ENCODE measurements around the gene NOP56. TPM values are rescaled to one million over a fixed set of nuclear protein-coding genes. Genes with fewer than 3 reads are reported as not detected.

NOP56 gene
- total and polyA plus RNA-seq, 9 of the 15 experiments (the other 6 are each of a cell fraction or from before 2014, with no cell fraction given) = 295 to 697 (median 439) TPM

- Histone ChIP-seq H3K9me1 (ENCODE audit: control insufficient read depth, insufficient read depth, low read length) (no peaks in the 10 kb centered on the region), H3K4me1 (replicated peaks in 1 of 2; ENCODE audit: control insufficient read depth in 2 of 2, insufficient read depth in 2 of 2, low read length in 2 of 2) (peaks cover 0 to 19% of the 10 kb centered on the region in 2 experiments; a peak in 2 of 5 replicates), H3K9me3 (replicated peaks; ENCODE audit: control insufficient read depth, insufficient read depth, low read depth, low read length) (no peaks in the 10 kb centered on the region), H3K9ac (ENCODE audit: insufficient read depth in 1 of 2, low read depth in 2 of 2, low read length in 2 of 2) (peak overlapping the region in 1 of 2 experiments; percentile 52; a peak in 1 of 4 replicates), H3K27me3 (ENCODE audit: control insufficient read depth in 2 of 2, insufficient read depth in 2 of 2, low read length in 2 of 2) (peaks cover 12 to 65% of the 10 kb centered on the region in 2 experiments; a peak in 4 of 5 replicates), H3K4me2 (ENCODE audit: insufficient read depth, low read length) (no peak overlapping the region), H3K27ac (ENCODE audit: extremely low read depth, low read depth, low read length) (no peak overlapping the region), H3K79me2 (ENCODE audit: control insufficient read depth, insufficient read depth, low read length) (no peaks in the 10 kb centered on the region), H4K20me1 (replicated peaks; ENCODE audit: control insufficient read depth, insufficient read depth, low read length) (no peaks in the 10 kb centered on the region), H2AFZ (ENCODE audit: low read depth, low read length) (no peak overlapping the region), H3K4me3 (no peak overlapping the region), H3K36me3 (ENCODE audit: control insufficient read depth, insufficient read depth, low read length) (no peaks in the 10 kb centered on the region)
- in situ Hi-C loops (cut with MboI) (no loop called here), intact Hi-C loops (cut with micrococcal nuclease) (no loop called here)
- FAIRE-seq (no peak), DNase-seq (ENCODE audit: extremely low read depth in 1 of 4, low spot score in 3 of 4) (peak in 2 of 4 experiments; percentile 14 to 71), ATAC-seq (peak; percentile 51)
- no TSS peak for BruUV-seq (replicated peaks)
- ChIA-PET POLR2A (no interaction called here), CTCF (ENCODE audit: low intra/inter-chr PET ratio) (no interaction called here)
- TF ChIP-seq NFIC (IDR thresholded peaks at IDR 0.05) = 0 out of 2 replicates have a peak, but pooled peaks have one; percentile 19
- TF ChIP-seq PCBP1 (IDR thresholded peaks at IDR 0.05; ENCODE audit: low read depth, low read length, poor library complexity, severe bottlenecking) = peak; percentile 15
- no peak for TF ChIP-seq PPARD (CRISPR knock-in tag; IDR thresholded peaks at IDR 0.05)
- TF ChIP-seq ZNF217 (CRISPR knock-in tag; IDR thresholded peaks at IDR 0.05) = no peak
- TF ChIP-seq CTBP1 (IDR thresholded peaks at IDR 0.05; ENCODE audit: borderline replicate concordance) = peak; percentile 56
- peak; percentile 42; the same call in 1 of the 2 replicates for TF ChIP-seq NCOA6 (IDR thresholded peaks at IDR 0.05)
- no peak for TF ChIP-seq TCF15 (CRISPR knock-in tag; IDR thresholded peaks at IDR 0.05)
- TF ChIP-seq FOXA1 (IDR thresholded peaks at IDR 0.05; ENCODE audit: borderline replicate concordance) = no peak
- TF ChIP-seq, protein P1, sequence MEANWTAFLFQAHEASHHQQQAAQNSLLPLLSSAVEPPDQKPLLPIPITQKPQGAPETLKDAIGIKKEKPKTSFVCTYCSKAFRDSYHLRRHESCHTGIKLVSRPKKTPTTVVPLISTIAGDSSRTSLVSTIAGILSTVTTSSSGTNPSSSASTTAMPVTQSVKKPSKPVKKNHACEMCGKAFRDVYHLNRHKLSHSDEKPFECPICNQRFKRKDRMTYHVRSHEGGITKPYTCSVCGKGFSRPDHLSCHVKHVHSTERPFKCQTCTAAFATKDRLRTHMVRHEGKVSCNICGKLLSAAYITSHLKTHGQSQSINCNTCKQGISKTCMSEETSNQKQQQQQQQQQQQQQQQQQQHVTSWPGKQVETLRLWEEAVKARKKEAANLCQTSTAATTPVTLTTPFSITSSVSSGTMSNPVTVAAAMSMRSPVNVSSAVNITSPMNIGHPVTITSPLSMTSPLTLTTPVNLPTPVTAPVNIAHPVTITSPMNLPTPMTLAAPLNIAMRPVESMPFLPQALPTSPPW (CRISPR knock-in tag; IDR thresholded peaks at IDR 0.05) = peak; percentile 35; the same call in 1 of the 2 replicates
- no CpG with 5 or more reads among the region's 89 CpGs for WGBS (ENCODE audit: insufficient coverage, low coverage, missing lambda C conversion rate)
These were observed 41.0 kb downstream of the NOP56 start for GRCh38 chr20:2693286-2694007.

Data from K562 (cell line).